ENCODE data around the gene SOX18.
A peak's percentile ranks its signal among the peaks of the same experiment; 100 is the strongest.

SOX18 gene

GRCh38 chr20:64067733-64068307, 18.4 kb upstream of the SOX18 start:
- DNase-seq, result no peak

- DNase-seq, result no peak
These were observed 17.7 kb upstream of the SOX18 start for GRCh38 chr20:64067005-64067632.

GRCh38 chr20:64065974-64066343, 16.5 kb upstream of the SOX18 start:
- peak; percentile 93 for DNase-seq

- no peak for DNase-seq
These were observed 15.9 kb upstream of the SOX18 start for GRCh38 chr20:64065062-64065973.

GRCh38 chr20:64064145-64064698, 14.8 kb upstream of the SOX18 start:
- DNase-seq, result peak; percentile 82

GRCh38 chr20:64063389-64064144, 14.1 kb upstream of the SOX18 start:
- peak; percentile 37 for DNase-seq

- peak; percentile 96 for DNase-seq
These were observed 13.4 kb upstream of the SOX18 start, which contains the start of gene TCEA2 for GRCh38 chr20:64062596-64063388. Gene TCEA2 (plus strand): TSS chr20:64063198. CDS start chr20:64063313, 115 bp downstream.

GRCh38 chr20:64062276-64062595, 12.8 kb upstream of the SOX18 start:
- no peak for DNase-seq

- no peak for DNase-seq
These were observed 9.1 kb upstream of the SOX18 start for GRCh38 chr20:64058536-64058935.

GRCh38 chr20:64057628-64058498, 8.4 kb upstream of the SOX18 start:
- DNase-seq, result peak; percentile 60

GRCh38 chr20:64056889-64057627, 7.6 kb upstream of the SOX18 start:
- DNase-seq, result no peak

GRCh38 chr20:64056639-64056888, 7.1 kb upstream of the SOX18 start:
- no peak for DNase-seq

- no peak for DNase-seq
These were observed 6.6 kb upstream of the SOX18 start for GRCh38 chr20:64055893-64056638.

GRCh38 chr20:64055396-64055892, 6.0 kb upstream of the SOX18 start:
- no peak for DNase-seq

GRCh38 chr20:64053841-64054661, 4.6 kb upstream of the SOX18 start:
- no peak for DNase-seq

- no peak for DNase-seq
These were observed 3.8 kb upstream of the SOX18 start for GRCh38 chr20:64052987-64053840.

- no peak for DNase-seq
These were observed 2.9 kb upstream of the SOX18 start for GRCh38 chr20:64052326-64052722.

Data from EL (cell line).